HG02678 (cell line): Measurements from ENCODE around the gene NECTIN3.

Experiments
- ATAC-seq: cut with Tn5 transposase; IDR thresholded peaks from one replicate; pipeline ENCODE4 v1.9.1; 2021; ENCODE audit warnings: mild to moderate bottlenecking, moderate library complexity; ENCODE audit not compliant: unreplicated experiment

NECTIN3 gene

DNA sequence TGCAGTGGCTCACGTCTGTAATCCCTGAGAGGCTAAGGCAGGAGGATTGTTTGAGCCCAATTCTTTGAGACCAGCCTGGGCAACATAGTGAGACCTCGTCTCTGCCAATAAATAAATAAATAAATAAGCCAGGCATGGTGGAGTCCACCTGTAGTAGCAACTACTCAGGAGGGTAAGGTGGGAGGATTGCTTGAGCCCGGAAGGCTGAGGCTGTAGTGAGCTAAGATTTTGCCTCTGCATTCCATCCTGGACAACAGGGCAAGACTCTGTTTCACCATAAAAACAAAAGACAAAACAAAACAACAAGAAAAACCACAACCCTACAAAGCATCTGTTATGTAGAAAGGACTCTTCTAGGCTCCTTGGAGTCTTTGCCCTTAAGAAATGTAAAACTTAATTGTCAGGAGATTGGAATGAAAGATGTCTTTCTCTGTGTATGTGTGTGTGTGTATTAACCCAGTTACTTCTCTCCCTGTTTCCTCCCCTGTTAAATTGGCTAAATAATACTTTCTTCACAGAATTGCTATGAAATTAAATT, 9.5 kb downstream of the NECTIN3 start:
- no peak for ATAC-seq

- no peak for ATAC-seq
Measured at GRCh38 chr3:111084911-111085310, 13.3 kb downstream of the NECTIN3 start.

DNA sequence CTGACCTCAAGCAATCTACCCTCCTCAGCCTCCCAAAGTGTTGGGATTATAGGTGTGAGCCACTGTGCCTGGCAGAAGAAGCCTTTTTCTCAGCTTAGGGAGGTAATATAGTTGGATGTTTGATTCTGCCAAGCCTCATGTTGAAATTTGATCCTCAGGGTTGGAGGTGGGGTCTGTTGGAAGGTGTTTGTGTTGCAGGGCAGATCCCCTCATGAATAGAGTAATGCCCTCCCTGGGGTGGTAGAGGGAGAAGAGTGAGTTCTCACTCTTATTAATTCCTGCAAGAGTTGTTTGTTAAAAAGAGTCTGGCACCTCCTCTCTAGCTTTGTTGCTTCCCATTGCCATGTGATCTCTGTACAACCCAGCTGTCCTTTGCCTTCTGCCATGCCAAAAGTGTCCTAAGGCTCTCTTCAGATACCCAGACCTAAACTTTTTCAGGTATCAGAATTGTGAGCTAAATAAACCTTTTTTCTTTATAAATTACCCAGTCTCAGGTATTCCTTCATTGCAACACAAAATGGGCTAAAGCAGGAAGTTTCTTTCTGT, 16.4 kb downstream of the NECTIN3 start:
- ATAC-seq = no peak

- no peak for ATAC-seq
Measured at GRCh38 chr3:111096487-111097209, 25.0 kb downstream of the NECTIN3 start.

- ATAC-seq = no peak
Measured at GRCh38 chr3:111103807-111104206, 32.2 kb downstream of the NECTIN3 start.

DNA sequence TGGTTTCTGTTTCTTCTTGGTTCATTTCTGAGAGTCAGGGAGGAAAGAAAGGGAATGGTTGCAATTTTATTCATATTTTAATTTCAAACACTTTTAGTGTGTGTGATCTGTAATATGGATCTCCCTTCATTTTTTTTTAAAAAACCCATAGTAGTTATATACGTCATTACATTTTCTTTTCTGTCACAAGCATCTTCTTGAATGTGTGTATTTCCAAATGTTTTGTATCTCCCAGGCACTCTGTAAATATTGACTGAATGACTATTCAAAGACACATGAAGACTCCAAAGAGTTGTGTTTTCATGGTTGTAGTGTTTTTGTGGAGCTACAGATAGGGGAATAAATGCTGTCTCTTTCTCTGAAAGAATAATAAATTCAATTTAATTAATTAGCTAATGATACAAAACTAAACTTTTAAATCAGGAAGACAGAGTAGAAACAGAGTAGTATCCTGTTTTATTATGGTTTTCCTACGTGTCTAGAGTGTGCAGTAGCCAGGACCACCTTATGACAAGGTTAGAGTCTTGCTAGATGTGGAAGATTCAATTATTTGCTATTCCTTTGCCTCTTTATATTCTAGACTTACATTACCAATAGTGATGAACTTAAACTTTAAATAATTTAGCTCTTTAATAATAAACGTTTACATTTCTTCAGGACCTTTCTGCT, 35.5 kb downstream of the NECTIN3 start:
- ATAC-seq = no peak

DNA sequence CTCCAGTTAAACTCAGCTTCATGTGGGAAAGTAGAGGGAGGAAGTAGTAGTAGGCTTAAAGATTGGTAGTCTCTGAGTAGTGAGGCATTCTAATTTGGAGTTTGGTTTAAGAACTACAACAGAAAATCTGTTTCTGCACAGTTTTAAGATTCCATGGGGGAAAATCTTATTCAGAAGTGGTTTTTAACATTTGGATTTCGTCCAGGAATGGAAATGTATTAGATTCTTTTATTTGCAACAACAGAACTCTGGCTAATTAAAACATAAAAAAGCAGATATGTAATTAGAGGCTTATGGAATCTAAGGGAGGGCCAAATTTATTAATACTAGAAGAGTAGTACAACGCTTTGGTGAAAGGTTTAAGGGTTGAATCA, 36.0 kb downstream of the NECTIN3 start:
- ATAC-seq = no peak

GRCh38 chr3:111112913-111113312, 41.3 kb downstream of the NECTIN3 start:
- ATAC-seq = no peak

DNA sequence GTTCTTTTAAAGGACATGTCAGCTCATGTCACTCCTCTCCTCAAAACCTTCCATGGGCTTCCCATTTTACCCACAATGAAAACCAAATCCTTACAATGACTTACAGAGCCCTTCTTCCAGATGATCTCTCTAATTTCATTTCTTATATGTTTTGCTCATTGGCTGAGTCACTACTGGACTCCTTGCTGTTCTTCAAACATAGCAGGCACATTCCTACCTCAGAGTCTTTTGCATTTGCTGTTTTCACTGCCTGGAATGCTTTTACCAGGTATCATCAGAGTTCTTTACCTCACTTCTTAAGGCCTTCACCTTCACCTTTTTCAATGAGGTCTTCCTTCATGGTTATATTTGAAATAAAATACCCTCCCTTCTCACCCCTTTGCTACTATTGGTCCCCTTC, 57.3 kb downstream of the NECTIN3 start:
- no peak for ATAC-seq

GRCh38 chr3:111130827-111131226, 59.2 kb downstream of the NECTIN3 start:
- no peak for ATAC-seq

- no peak for ATAC-seq
Measured at GRCh38 chr3:111134302-111134701, 62.7 kb downstream of the NECTIN3 start.

DNA sequence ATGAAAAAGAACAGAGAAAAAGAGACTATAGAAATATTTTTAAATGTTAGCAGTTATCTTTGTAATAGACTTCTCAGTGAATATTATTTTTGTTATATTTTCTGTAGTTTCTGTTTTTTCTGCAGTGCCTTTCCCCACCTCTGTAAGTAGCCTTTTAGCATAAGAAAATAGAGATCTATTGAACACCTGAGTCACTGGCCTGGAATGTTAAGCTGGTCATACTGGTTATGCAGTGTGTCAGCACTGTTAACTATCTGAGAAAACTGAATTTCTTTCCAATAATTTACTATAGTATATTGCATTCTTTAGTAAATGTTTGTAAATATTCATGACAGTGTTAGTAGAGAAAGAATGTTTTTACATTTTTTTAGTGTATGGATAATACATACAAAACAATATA, 79.8 kb downstream of the NECTIN3 start:
- no peak for ATAC-seq

DNA sequence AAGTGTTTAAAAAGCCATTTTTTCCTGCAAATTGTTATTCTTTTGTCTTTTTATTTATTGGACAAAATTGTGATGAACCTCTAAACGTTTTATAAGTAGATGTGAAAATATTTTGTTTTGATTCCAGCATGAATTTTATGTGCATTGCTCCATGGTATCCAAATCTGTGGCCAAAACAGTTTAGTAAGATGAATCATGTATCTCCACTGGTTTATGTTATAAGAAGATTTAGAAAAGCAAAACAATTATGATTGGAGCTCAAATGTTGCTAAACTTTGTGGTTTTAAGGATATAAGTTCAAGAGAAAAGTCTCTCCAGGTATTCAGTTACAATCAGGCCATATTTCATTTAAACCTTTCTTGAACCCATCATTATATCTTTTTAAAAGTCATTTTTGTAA, 80.9 kb downstream of the NECTIN3 start:
- ATAC-seq = no peak

GRCh38 chr3:111156517-111156916, 84.9 kb downstream of the NECTIN3 start:
- no peak for ATAC-seq

- no peak for ATAC-seq
Measured at GRCh38 chr3:111159391-111159790, 87.8 kb downstream of the NECTIN3 start.

GRCh38 chr3:111164621-111165020, 93.0 kb downstream of the NECTIN3 start:
- ATAC-seq = no peak

DNA sequence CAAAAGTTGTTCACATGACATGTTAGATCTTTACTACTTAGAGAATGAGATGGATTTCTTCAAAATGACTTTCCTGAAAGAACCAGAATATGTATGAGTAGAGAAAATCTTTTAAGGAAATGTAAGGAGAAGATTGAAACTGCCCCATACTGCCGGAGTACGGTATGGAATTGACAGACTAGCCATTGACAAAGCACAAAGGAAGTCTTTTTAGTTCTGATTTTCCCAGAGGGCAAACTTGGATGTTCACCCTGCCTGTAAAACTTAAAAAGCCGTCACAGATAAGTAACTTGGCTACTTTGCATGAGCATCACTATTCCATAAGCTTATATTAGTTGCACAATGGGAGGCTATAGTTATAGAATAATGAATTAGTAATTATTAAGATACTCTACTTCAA, 93.8 kb downstream of the NECTIN3 start:
- no peak for ATAC-seq

DNA sequence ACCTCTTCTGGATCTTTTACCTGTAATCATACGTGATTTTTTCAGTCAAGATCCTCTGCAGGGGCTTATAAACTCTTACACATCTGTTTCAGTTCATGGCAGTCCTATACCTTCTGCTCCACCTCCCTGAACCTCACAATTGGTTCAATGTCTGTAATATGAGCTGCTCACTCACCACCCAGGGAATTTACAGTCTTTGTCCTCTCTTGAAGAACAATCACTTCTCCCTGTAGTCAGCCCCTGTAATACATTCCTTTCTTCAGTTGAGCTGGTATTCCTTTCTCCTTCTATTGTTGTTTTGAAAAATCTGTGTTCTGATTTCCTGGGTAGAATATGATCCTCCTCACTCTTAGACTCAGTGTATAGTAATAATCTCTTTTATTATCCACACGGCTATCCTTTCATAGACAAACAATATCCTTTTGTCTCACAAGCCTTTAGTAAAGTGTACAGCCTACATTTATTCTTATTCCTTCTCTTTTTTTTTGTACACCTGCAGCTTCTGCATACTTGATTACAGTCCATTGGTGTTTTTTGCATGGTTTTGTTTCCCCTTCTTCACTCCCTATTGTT, 101.8 kb downstream of the NECTIN3 start:
- ATAC-seq = no peak

- ATAC-seq = no peak
Measured at GRCh38 chr3:111173906-111174305, 102.3 kb downstream of the NECTIN3 start.

DNA sequence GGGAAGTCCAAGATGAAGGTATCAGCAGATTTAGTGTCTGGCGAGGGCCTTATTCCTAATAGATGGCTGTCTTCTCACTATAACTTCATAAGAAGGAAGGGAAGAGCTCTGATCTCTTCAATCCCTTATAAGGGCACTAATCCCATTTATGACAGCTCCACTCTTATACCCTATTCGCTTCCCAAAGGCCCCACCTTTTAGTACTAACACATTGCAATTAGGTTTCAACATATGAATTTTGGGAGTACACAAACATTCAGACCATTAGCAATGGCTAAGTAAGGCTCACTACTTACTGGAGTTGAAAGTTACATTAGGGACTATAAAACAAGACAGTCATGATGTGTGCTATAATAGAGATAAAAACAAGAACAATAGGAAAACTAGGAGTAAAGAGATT, 118.9 kb downstream of the NECTIN3 start:
- no peak for ATAC-seq

GRCh38 chr3:111193472-111193871, 121.9 kb downstream of the NECTIN3 start:
- no peak for ATAC-seq

DNA sequence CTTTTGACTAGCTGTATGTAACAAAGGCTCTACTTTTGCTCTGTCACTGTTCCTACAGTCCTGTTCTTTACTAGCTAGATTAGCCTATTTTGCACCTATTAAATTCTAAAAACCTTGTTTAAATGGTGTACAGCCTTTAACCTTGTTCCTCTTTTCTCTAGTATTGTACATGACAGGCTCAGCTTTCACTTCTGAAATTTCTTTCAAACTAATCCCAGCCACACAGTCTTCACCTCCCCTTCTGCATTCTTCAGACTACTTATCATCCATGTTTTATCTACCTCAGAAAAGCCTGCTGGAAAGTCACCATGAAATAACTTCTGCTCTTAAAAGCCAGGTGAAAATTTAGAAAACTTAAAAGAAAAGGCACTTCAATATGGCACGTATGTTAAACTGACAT, 122.4 kb downstream of the NECTIN3 start:
- ATAC-seq = no peak
